ENCODE results near the gene TAPBPL. TPM values are rescaled to one million over a fixed set of nuclear protein-coding genes. Genes with fewer than 3 reads are reported as not detected.
A peak's percentile ranks its signal among the peaks of the same experiment; 100 is the strongest.
"Not testable (repeated sequence)": the region's sequence is repeated elsewhere in the genome, so short reads cannot be mapped to it uniquely, and the experiment has no call there.

Gene TAPBPL
- total RNA-seq, 2 experiments from 2014 or later: 14.7 to 15.8 TPM

DNA sequence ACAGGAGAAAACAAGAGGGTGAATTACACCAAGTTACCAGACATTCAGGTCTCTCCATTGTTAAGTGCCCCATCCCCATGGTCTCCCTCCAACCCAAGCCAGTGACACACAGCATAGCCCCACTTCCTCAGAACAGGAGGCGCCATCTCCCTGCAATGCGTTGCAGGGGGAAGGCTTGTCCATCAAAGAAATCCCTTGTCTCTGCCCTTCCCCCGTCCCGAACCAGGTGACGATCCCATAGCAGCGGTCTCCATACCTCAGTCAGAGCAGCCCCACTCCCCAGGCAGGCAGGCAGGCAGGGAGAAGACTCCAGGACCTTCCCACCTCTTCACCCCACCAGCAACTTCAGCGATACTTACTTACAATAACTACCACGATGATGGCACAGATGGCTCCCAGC, 12.7 kb downstream of the TAPBPL start:
- ChIA-PET POLR2A (interaction anchor here (0.7 to 16.2 kb wide), 14 partner anchors 8 to 130 kb away, joined by 3 to 225 read pairs (median 15); partner anchors contain the start of genes CD27, GAPDH, MRPL51 and TAPBPL), CTCF (interaction anchor here (0.8 to 2.3 kb wide), 17 partner anchors 8 to 139 kb away, joined by 3 to 61 read pairs (median 9); partner anchors contain the start of genes CD27, MRPL51 and TAPBPL)
- no peaks in the 10 kb centered on the region for H3K27me3 ChIP-seq (ENCODE audit: control insufficient read depth in 1 of 2, insufficient read depth in 2 of 2, low read length in 2 of 2)
- TF ChIP-seq, protein P1, sequence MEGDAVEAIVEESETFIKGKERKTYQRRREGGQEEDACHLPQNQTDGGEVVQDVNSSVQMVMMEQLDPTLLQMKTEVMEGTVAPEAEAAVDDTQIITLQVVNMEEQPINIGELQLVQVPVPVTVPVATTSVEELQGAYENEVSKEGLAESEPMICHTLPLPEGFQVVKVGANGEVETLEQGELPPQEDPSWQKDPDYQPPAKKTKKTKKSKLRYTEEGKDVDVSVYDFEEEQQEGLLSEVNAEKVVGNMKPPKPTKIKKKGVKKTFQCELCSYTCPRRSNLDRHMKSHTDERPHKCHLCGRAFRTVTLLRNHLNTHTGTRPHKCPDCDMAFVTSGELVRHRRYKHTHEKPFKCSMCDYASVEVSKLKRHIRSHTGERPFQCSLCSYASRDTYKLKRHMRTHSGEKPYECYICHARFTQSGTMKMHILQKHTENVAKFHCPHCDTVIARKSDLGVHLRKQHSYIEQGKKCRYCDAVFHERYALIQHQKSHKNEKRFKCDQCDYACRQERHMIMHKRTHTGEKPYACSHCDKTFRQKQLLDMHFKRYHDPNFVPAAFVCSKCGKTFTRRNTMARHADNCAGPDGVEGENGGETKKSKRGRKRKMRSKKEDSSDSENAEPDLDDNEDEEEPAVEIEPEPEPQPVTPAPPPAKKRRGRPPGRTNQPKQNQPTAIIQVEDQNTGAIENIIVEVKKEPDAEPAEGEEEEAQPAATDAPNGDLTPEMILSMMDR (IDR thresholded peaks at IDR 0.05): no peak
- Mint-ChIP-seq H3K27me3 (no peaks in the 10 kb centered on the region), H3K36me3 (ENCODE audit: low read depth) (peaks cover 91% of the 10 kb centered on the region), H3K4me1 (ENCODE audit: low read depth) (peaks cover 93% of the 10 kb centered on the region), H3K27ac (peak overlapping the region; percentile 92), H3K4me3 (peak overlapping the region; percentile 56), H3K9me3 (no peaks in the 10 kb centered on the region)
- peak overlapping the region; percentile 94 to 97 for H3K27ac ChIP-seq (ENCODE audit: low read depth in 1 of 2, low read length in 2 of 2)
- ATAC-seq (ENCODE audit: poor library complexity) (no peak), DNase-seq (no peak)
- intact Hi-C loops (cut with DNase I, micrococcal nuclease): loop anchor here in 1 of 2 experiments (2.0 kb wide), 2 partner anchors 14 to 130 kb away; no protein-coding TSS in a partner anchor
- H3K4me1 ChIP-seq (ENCODE audit: insufficient read depth, low read length): peaks cover 92% of the 10 kb centered on the region
- H3K9me3 ChIP-seq (ENCODE audit: control insufficient read depth in 1 of 2, insufficient read depth in 1 of 2, low read length in 2 of 2): no peaks in the 10 kb centered on the region
- H3K4me3 ChIP-seq (ENCODE audit: low read length): no peak overlapping the region
- peaks cover 59% of the 10 kb centered on the region for H3K36me3 ChIP-seq (ENCODE audit: insufficient read depth, low read length)

DNA sequence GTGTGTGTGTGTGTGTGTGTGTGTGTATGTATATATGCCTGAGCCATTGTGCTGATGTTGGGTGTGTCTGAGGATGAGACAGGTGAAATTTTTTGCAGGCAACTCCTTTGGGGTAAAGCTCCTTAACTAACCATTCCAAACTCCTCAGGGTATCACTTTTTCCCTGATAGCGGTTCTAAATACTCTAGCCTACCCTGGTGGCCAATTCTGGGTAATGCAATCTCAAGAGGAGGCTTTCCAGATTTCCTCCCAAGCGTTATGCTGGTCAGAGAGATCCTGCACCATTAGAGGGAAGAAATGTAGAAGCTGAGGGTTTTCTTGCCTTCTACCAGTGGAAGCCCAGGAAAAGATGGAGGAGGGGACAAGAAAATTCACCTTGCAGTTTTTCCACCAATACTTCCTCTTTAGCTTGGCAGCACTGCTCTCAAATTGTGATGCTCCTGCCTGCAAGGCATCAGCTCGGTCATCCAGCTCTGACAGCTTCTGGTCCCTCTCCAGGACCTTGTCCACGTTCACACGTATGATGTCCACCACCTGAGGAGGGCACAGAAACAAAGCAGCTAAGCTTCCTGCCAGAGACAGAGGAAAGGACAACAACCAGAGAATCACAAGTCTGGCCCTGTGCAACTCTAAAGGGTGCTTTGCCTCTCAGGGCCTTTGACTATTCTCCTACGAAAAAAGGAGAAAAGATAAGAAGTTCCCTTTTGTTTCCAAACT, 13.8 kb downstream of the TAPBPL start:
- peaks cover 94% of the 10 kb centered on the region for H3K4me1 Mint-ChIP-seq (ENCODE audit: low read depth)
- ATAC-seq (ENCODE audit: poor library complexity) (no peak), DNase-seq (peak in 8 of 14 experiments; percentile 27 to 83 (median 52))
- Histone ChIP-seq H3K9me3 (ENCODE audit: control insufficient read depth in 1 of 2, insufficient read depth in 1 of 2, low read length in 2 of 2) (no peaks in the 10 kb centered on the region), H3K4me3 (ENCODE audit: low read length) (no peak overlapping the region), H3K27ac (ENCODE audit: low read depth in 1 of 2, low read length in 2 of 2) (peak overlapping the region in 1 of 2 donors; percentile 66), H3K36me3 (ENCODE audit: insufficient read depth, low read length) (peaks cover 48% of the 10 kb centered on the region), H3K27me3 (ENCODE audit: control insufficient read depth in 1 of 2, insufficient read depth in 2 of 2, low read length in 2 of 2) (no peaks in the 10 kb centered on the region), H3K4me1 (ENCODE audit: insufficient read depth, low read length) (peaks cover 90% of the 10 kb centered on the region)
- peak overlapping the region; percentile 92 for H3K27ac Mint-ChIP-seq
- peak overlapping the region; percentile 84 for H3K4me3 Mint-ChIP-seq
- TF ChIP-seq, protein P1 (IDR thresholded peaks at IDR 0.05): peak; percentile 92
- ChIA-PET POLR2A (interaction anchor here (0.6 to 16.2 kb wide), 18 partner anchors 9 to 287 kb away, joined by 3 to 225 read pairs (median 4); partner anchors contain the start of genes CD27, GAPDH, MLF2 and MRPL51), CTCF (interaction anchor here (0.6 to 2.3 kb wide), 23 partner anchors 9 to 143 kb away, joined by 3 to 61 read pairs (median 6); partner anchors contain the start of genes CD27, MRPL51 and TAPBPL)
- no peaks in the 10 kb centered on the region for H3K9me3 Mint-ChIP-seq
- peaks cover 94% of the 10 kb centered on the region for H3K36me3 Mint-ChIP-seq (ENCODE audit: low read depth)
- H3K27me3 Mint-ChIP-seq: no peaks in the 10 kb centered on the region
- intact Hi-C loops (cut with DNase I, micrococcal nuclease): loop anchor here (1.0 to 2.0 kb wide), 4 partner anchors 15 to 131 kb away; no protein-coding TSS in a partner anchor

DNA sequence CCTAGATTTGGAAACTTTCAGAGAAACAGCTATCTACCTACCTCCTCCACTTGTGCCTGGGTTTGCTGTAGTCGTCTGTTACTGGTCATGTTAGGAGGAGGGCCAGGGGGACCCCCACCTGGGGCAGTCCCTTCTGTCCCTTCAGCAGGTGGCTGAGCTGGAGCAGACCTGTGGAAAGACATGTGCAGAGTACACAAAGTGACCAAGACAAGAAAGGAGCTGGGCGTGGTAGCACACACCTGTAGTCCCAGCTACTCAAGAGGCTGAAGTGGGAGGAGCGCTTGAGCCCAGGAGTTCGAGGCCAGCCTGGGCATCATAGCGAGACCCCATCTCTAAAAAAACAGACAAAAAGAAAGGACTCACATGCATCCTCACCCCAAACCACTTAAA, 14.3 kb downstream of the TAPBPL start:
- Histone ChIP-seq H3K27me3 (ENCODE audit: control insufficient read depth in 1 of 2, insufficient read depth in 2 of 2, low read length in 2 of 2) (no peaks in the 10 kb centered on the region), H3K9me3 (ENCODE audit: control insufficient read depth in 1 of 2, insufficient read depth in 1 of 2, low read length in 2 of 2) (no peaks in the 10 kb centered on the region), H3K36me3 (ENCODE audit: insufficient read depth, low read length) (peaks cover 45% of the 10 kb centered on the region), H3K4me1 (ENCODE audit: insufficient read depth, low read length) (peaks cover 87% of the 10 kb centered on the region), H3K4me3 (ENCODE audit: low read length) (no peak overlapping the region), H3K27ac (ENCODE audit: low read depth in 1 of 2, low read length in 2 of 2) (peak overlapping the region in 1 of 2 donors; percentile 66)
- Mint-ChIP-seq H3K36me3 (ENCODE audit: low read depth) (peaks cover 89% of the 10 kb centered on the region), H3K9me3 (no peaks in the 10 kb centered on the region), H3K4me3 (no peak overlapping the region), H3K27me3 (no peaks in the 10 kb centered on the region), H3K27ac (peak overlapping the region; percentile 92), H3K4me1 (ENCODE audit: low read depth) (peaks cover 94% of the 10 kb centered on the region)
- ChIA-PET CTCF (interaction anchor here (0.8 to 2.3 kb wide), 15 partner anchors 10 to 143 kb away, joined by 3 to 61 read pairs (median 10); partner anchors contain the start of genes CD27, MRPL51 and TAPBPL), POLR2A (interaction anchor here (0.8 to 16.2 kb wide), 12 partner anchors 9 to 132 kb away, joined by 3 to 225 read pairs (median 9); partner anchors contain the start of genes CD27, GAPDH and TAPBPL)
- TF ChIP-seq, protein P1 (IDR thresholded peaks at IDR 0.05): no peak
- no peak for DNase-seq
- intact Hi-C loops (cut with DNase I, micrococcal nuclease): loop anchor here in 1 of 2 experiments (1.0 kb wide), 1 partner anchor 43 kb away; no protein-coding TSS in a partner anchor
- ATAC-seq (ENCODE audit: poor library complexity): no peak

DNA sequence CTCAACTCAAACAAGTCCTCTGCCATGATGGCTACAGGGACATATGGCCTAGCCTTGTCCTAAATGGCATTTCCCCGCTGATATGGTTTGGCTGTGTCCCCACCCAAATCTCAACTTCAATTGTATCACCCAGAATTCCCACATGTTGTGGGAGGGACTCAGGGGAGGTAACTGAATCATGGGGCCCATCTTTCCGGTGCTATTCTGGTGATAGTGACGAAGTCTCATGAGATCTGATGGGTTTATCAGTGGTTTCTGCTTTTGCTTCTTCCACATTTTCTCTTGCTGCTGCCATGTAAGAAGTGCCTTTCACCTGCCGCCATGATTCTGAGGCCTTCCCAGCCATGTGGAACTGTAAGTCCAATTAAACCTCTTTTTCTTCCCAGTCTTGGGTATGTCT, 14.9 kb downstream of the TAPBPL start:
- peak overlapping the region; percentile 92 for H3K27ac Mint-ChIP-seq
- H3K4me3 Mint-ChIP-seq: peak overlapping the region; percentile 54
- POLR2A ChIA-PET: interaction anchor here (1.0 to 16.2 kb wide), 7 partner anchors 10 to 69 kb away, joined by 3 to 225 read pairs (median 21); partner anchors contain the start of genes CD27, GAPDH and TAPBPL

More for the DNA sequence above, 14.9 kb downstream of the TAPBPL start:
- peaks cover 85% of the 10 kb centered on the region for H3K36me3 Mint-ChIP-seq (ENCODE audit: low read depth)
- H3K27me3 ChIP-seq (ENCODE audit: control insufficient read depth in 1 of 2, insufficient read depth in 2 of 2, low read length in 2 of 2); H3K4me3 ChIP-seq (ENCODE audit: low read length); DNase-seq; H3K9me3 Mint-ChIP-seq; H3K9me3 ChIP-seq (ENCODE audit: control insufficient read depth in 1 of 2, insufficient read depth in 1 of 2, low read length in 2 of 2); H3K27me3 Mint-ChIP-seq; ATAC-seq (ENCODE audit: poor library complexity): not testable (repeated sequence)
- CTCF ChIA-PET: interaction anchor here (2.1 to 2.3 kb wide), 2 partner anchors 26 to 70 kb away, joined by 12 to 31 read pairs; partner anchors contain the start of gene MRPL51
- H3K4me1 ChIP-seq (ENCODE audit: insufficient read depth, low read length): peaks cover 86% of the 10 kb centered on the region
- peak overlapping the region in 1 of 2 donors; percentile 8 for H3K27ac ChIP-seq (ENCODE audit: low read depth in 1 of 2, low read length in 2 of 2)
- peaks cover 45% of the 10 kb centered on the region for H3K36me3 ChIP-seq (ENCODE audit: insufficient read depth, low read length)
- H3K4me1 Mint-ChIP-seq (ENCODE audit: low read depth): peaks cover 92% of the 10 kb centered on the region
- intact Hi-C loops (cut with DNase I, micrococcal nuclease): loop anchor here in 1 of 2 experiments (1.0 kb wide), 1 partner anchor 43 kb away; no protein-coding TSS in a partner anchor

All from CD4-positive, alpha-beta T cell (primary cell).